Lung (tissue), 12 donors: ENCODE data around the gene TMEM86A. TPM values are rescaled to one million over a fixed set of nuclear protein-coding genes. Genes with fewer than 3 reads are reported as not detected.

Experiments
- ATAC-seq: fragments of 200-7000 bp; cut with Tn5 transposase; one replicate; pipeline ENCODE4 v1.9.1; 2020; ENCODE audit warnings: moderate number of reproducible peaks; ENCODE audit not compliant: insufficient read depth, low FRiP score
- DNase-seq, 3 donors: peaks; one replicate each; pipeline ENCODE4 v3.0.0-alpha.2; 2013 to 2017
- H3K27ac ChIP-seq, 2 donors: one replicate each; pipeline ENCODE4 v1.5.1; 2013; ENCODE audit warnings: mild to moderate bottlenecking in 2 of 2, moderate library complexity in 2 of 2, control low read depth in 1 of 2, inconsistent platforms in 1 of 2, low read depth in 1 of 2, low read length in 1 of 2
- H3K27me3 ChIP-seq, 3 donors: one replicate each; pipeline ENCODE4 v1.5.1; 2013; ENCODE audit warnings: low read length in 2 of 3; ENCODE audit not compliant: control insufficient read depth in 3 of 3, insufficient read depth in 3 of 3
- H3K36me3 ChIP-seq, 4 donors: one replicate each; pipeline ENCODE4 v1.5.1; 2013; ENCODE audit warnings: low read length in 4 of 4, mild to moderate bottlenecking in 1 of 4, moderate library complexity in 1 of 4; ENCODE audit not compliant: control insufficient read depth in 4 of 4, insufficient read depth in 4 of 4
- H3K4me1 ChIP-seq, 5 donors: one replicate each; pipeline ENCODE4 v1.5.1; 2013; ENCODE audit warnings: low read length in 5 of 5, mild to moderate bottlenecking in 2 of 5, moderate library complexity in 1 of 5; ENCODE audit not compliant: control insufficient read depth in 5 of 5, insufficient read depth in 5 of 5
- H3K4me3 ChIP-seq: one replicate; pipeline ENCODE4 v1.5.1; 2013; ENCODE audit warnings: mild to moderate bottlenecking, control low read depth, moderate library complexity
- H3K9ac ChIP-seq, 2 donors: one replicate each; pipeline ENCODE4 v1.5.1; 2013; ENCODE audit warnings: low read length in 2 of 2, control low read depth in 1 of 2; ENCODE audit not compliant: insufficient read depth in 1 of 2
- H3K9me3 ChIP-seq, 4 donors: one replicate each; pipeline ENCODE4 v1.5.1; 2013; ENCODE audit warnings: low read length in 3 of 4, mild to moderate bottlenecking in 1 of 4, moderate library complexity in 1 of 4; ENCODE audit not compliant: control insufficient read depth in 4 of 4, insufficient read depth in 3 of 4
- WGBS, 2 donors: extraction: QIAGEN DNeasy Blood & Tissue Kit; methylation state at CpG; one replicate each; pipeline ENCODE4 v1.1.7; 2013; 5-methylcytosine and 5-hydroxymethylcytosine counted together
- polyA plus RNA-seq, 2 donors: library from polyadenylated mRNA; stranded (reverse); fragments of 200-250 nt; gene quantifications; one replicate each; pipeline ENCODE4 v1.2.1, GENCODE V29; 2013
- total RNA-seq, 2 donors: library from RNA; depleted of rRNA in 1 of 2; stranded (reverse); fragments of >200 nt in 1 of 2; gene quantifications; one replicate each; pipeline ENCODE4 v1.2.1, GENCODE V29; 2014 to 2021
- TF ChIP-seq, protein P1 (sequence below): IDR thresholded peaks from 2 replicates; pipeline ENCODE4 v1.5.1; 2012; ENCODE audit warnings: mild to moderate bottlenecking; ENCODE audit errors: control extremely low read depth, extremely low read depth
- donor health status: control.
- donor health status: control.
- donor health status: Bipolar disorder and iron deficiency.
- donor health status: healthy.
- donor health status: DM: yes; HTN: yes; CAD: no.

Gene TMEM86A
- total and polyA plus RNA-seq, 4 donors = 1.9 to 8.9 (median 2.9) TPM

- 44 to 50% methylated on average over 10 of the region's 10 CpGs for WGBS, 2 donors
- ATAC-seq (no peak), DNase-seq (peak; percentile 56 to 61 (median 61))
- Histone ChIP-seq H3K4me3 (no peak overlapping the region), H3K4me1 (no peaks in the 10 kb centered on the region), H3K36me3 (no peaks in the 10 kb centered on the region), H3K27ac (no peak overlapping the region), H3K27me3 (no peaks in the 10 kb centered on the region), H3K9me3 (no peaks in the 10 kb centered on the region), H3K9ac (no peak overlapping the region)
- TF ChIP-seq, protein P1, sequence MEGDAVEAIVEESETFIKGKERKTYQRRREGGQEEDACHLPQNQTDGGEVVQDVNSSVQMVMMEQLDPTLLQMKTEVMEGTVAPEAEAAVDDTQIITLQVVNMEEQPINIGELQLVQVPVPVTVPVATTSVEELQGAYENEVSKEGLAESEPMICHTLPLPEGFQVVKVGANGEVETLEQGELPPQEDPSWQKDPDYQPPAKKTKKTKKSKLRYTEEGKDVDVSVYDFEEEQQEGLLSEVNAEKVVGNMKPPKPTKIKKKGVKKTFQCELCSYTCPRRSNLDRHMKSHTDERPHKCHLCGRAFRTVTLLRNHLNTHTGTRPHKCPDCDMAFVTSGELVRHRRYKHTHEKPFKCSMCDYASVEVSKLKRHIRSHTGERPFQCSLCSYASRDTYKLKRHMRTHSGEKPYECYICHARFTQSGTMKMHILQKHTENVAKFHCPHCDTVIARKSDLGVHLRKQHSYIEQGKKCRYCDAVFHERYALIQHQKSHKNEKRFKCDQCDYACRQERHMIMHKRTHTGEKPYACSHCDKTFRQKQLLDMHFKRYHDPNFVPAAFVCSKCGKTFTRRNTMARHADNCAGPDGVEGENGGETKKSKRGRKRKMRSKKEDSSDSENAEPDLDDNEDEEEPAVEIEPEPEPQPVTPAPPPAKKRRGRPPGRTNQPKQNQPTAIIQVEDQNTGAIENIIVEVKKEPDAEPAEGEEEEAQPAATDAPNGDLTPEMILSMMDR = peak; percentile 42
These were observed 29.1 kb downstream of the TMEM86A start for GRCh38 chr11:18727479-18728236.

DNA sequence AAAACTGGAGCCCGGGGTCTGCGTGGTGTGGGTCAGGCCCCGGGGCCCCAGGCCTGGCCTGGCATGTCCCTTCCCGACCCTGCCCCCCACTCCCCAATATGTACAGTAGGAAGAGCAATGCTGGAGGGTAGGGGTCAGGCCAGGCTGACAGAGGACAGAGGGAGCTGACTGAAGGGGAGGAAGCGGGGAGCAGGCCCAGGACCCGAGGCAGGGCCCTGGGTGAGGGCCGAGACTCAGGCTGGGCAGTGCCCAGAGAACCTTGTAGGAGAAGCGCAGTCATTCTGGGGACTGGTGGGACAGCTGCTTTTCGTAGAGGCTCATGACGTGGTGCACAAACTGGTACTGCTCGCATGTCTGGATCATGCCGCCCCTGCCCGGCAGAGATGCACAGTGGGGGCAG is 30.1 kb downstream of the TMEM86A start:
- WGBS, 2 donors = 94 to 97% methylated on average over 13 of the region's 13 CpGs
- DNase-seq (no peak), ATAC-seq (no peak)
- Histone ChIP-seq H3K27me3 (no peaks in the 10 kb centered on the region), H3K36me3 (no peaks in the 10 kb centered on the region), H3K9me3 (no peaks in the 10 kb centered on the region), H3K4me3 (no peak overlapping the region), H3K9ac (no peak overlapping the region), H3K4me1 (no peaks in the 10 kb centered on the region), H3K27ac (no peak overlapping the region)
- TF ChIP-seq, protein P1 = no peak

DNA sequence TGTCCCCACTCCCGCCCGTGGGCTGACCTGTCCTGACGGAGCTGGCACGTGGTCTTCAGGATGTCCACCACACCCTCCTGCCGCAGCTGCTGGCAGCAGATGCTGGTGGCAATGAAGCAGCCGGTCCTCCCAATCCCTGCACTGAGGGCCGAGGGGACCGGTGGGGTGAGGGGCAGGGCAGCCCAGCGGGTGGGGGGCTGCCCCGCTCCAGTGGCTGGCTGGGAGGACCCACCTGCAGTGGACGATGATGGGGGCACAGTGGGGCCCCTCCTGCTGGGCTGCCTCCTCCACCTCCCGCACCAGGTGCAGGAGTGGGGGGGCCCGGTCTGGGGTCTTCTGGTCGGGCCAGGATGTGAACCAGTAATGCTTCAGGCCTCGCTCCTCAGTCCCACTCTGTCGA is 30.8 kb downstream of the TMEM86A start:
- TF ChIP-seq, protein P1 = no peak
- Histone ChIP-seq H3K9me3 (no peaks in the 10 kb centered on the region), H3K4me3 (no peak overlapping the region), H3K4me1 (no peaks in the 10 kb centered on the region), H3K27me3 (no peaks in the 10 kb centered on the region), H3K9ac (no peak overlapping the region), H3K27ac (no peak overlapping the region), H3K36me3 (no peaks in the 10 kb centered on the region)
- DNase-seq (no peak), ATAC-seq (no peak)
- 90 to 91% methylated on average over 13 to 16 of the region's 16 CpGs for WGBS, 2 donors
